NCI-H510A (cell line): ENCODE results near the gene GPS2.
A peak's percentile ranks its signal among the peaks of the same experiment; 100 is the strongest.
"Not testable (repeated sequence)": the region's sequence is repeated elsewhere in the genome, so short reads cannot be mapped to it uniquely, and the experiment has no call there.

Experiments
- DNase-seq: peaks from one replicate; lab custom pipeline; 2025; lab: John Stamatoyannopoulos, UW

The GPS2 gene

GRCh38 chr17:7336240-7337175 is 21.3 kb upstream of the GPS2 start, which contains the start of gene ACAP1:
Gene ACAP1 (plus strand): TSS chr17:7336529. CDS start chr17:7336735, 206 bp downstream.
- no peak for DNase-seq

GRCh38 chr17:7335765-7336164 is 20.6 kb upstream of the GPS2 start:
- not testable (repeated sequence) for DNase-seq

- DNase-seq = no peak
Observed at GRCh38 chr17:7334938-7335538, 19.9 kb upstream of the GPS2 start.

- not testable (repeated sequence) for DNase-seq
Observed at GRCh38 chr17:7332600-7333069, 17.5 kb upstream of the GPS2 start.

GRCh38 chr17:7332111-7332510 is 17.0 kb upstream of the GPS2 start:
- no peak for DNase-seq

- DNase-seq = no peak
Observed at GRCh38 chr17:7330638-7331015, 15.5 kb upstream of the GPS2 start.

GRCh38 chr17:7329997-7330637 is 15.0 kb upstream of the GPS2 start:
- peak; percentile 63 for DNase-seq

GRCh38 chr17:7329374-7329996 is 14.3 kb upstream of the GPS2 start:
- peak; percentile 95 for DNase-seq

GRCh38 chr17:7328840-7329373 is 13.7 kb upstream of the GPS2 start, which contains the start of gene NEURL4:
Gene NEURL4 (minus strand): TSS chr17:7329335. CDS start chr17:7329312, 23 bp downstream.
- DNase-seq = no peak

- no peak for DNase-seq
Observed at GRCh38 chr17:7328009-7328408, 12.8 kb upstream of the GPS2 start.

- no peak for DNase-seq
Observed at GRCh38 chr17:7327501-7327900, 12.3 kb upstream of the GPS2 start.

- DNase-seq = no peak
Observed at GRCh38 chr17:7327056-7327455, 11.9 kb upstream of the GPS2 start.

- no peak for DNase-seq
Observed at GRCh38 chr17:7326186-7326585, 11.0 kb upstream of the GPS2 start.

- no peak for DNase-seq
Observed at GRCh38 chr17:7325031-7325528, 9.9 kb upstream of the GPS2 start.

- no peak for DNase-seq
Observed at GRCh38 chr17:7324438-7324779, 9.2 kb upstream of the GPS2 start.

- DNase-seq = no peak
Observed at GRCh38 chr17:7323731-7324437, 8.7 kb upstream of the GPS2 start.

GRCh38 chr17:7322520-7323194 is 7.5 kb upstream of the GPS2 start:
- no peak for DNase-seq

GRCh38 chr17:7321466-7321865 is 6.3 kb upstream of the GPS2 start:
- no peak for DNase-seq

- DNase-seq = no peak
Observed at GRCh38 chr17:7318121-7318860, 3.1 kb upstream of the GPS2 start.
